Activated CD8-positive, alpha-beta memory T cell treated with anti-CD3 and anti-CD28 coated beads for 4 hours (primary cell): Measurements from ENCODE around the gene TOR3A.
"Not testable (repeated sequence)": the region's sequence is repeated elsewhere in the genome, so short reads cannot be mapped to it uniquely, and the experiment has no call there.

ENCODE experiments used
- DNase-seq, 2 donors: peaks; one replicate each; pipeline ENCODE4 v3.0.0-alpha.2; 2020; ENCODE audit warnings: low read depth in 2 of 2

The TOR3A gene, protein sequence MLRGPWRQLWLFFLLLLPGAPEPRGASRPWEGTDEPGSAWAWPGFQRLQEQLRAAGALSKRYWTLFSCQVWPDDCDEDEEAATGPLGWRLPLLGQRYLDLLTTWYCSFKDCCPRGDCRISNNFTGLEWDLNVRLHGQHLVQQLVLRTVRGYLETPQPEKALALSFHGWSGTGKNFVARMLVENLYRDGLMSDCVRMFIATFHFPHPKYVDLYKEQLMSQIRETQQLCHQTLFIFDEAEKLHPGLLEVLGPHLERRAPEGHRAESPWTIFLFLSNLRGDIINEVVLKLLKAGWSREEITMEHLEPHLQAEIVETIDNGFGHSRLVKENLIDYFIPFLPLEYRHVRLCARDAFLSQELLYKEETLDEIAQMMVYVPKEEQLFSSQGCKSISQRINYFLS

DNA sequence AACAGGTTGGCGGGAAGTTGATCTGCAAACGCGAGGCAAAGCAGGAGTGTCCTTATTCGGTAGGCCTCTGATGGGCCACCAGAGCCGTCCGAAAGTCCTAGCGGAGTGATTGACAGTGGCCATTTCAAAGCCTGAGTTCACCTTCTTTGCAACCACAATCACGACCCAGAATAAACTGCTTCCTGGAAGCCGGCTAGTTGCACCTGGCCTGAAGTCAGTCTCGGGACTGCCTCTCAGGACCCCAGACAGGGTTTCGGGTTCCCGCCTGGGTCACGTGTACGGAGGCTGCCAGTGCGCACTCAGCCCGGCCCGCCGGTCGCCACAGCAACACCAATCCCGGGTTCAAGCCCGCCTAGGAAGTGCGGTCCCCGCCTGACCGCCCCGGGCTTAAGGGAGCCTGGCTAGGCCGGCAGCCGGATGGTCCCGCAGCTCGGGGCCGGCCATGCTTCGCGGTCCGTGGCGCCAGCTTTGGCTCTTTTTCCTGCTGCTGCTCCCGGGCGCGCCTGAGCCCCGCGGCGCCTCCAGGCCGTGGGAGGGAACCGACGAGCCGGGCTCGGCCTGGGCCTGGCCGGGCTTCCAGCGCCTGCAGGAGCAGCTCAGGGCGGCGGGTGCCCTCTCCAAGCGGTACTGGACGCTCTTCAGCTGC, at the start of gene TOR3A:
TOR3A (plus strand) TSS at position 384 of the 646 bp plus-strand sequence; CDS start at position 443, 59 bp downstream.
- peak; percentile 55 to 57 for DNase-seq

DNA sequence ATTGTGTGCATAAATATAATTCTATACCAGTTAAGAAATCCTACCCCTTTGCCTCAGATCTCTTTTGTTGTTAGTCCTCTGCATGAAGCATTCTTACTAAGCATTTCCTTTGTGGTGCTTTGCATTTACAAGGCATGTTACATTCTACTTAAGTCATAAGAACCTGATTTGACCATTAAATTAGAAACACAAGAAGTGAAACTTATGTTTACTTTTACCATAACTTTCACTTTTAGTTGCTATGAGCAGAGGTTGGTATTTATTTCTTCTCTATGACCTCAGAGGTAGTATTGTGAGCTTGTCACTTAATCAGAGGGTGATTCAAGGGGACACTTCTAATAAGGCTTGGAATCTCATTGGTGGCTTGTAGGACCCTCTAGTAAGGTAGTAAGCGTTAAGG, 47.1 kb upstream of the TOR3A start:
- DNase-seq: no peak

DNA sequence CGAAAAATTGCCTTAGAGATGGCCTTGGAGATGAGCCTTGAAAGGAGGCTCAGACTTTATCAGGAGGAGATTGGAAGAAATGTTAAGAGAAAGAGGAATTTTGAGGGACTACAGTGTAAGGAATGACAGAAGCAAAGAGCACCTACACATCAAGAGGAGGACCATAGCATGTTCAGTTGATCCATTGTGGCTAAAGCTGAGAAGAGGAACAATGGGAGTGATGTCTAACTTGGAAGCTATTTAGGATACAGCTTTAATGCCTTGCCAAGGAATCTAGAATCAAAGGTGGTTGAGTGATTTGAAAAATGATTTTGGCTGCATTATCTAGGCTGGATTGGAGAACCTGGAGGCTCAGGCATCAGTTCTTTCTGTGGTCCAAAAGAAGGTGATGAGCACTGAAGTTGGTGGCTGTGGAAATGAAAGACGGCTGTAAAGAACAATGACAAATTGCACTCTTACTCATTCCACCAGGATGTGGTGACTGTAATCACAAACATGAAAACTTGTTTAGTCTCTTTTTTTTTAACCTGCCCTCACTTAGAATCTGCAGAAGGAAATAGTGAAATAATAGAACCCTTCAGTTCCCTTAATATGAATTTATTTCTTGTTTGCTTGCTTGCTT, 44.9 kb upstream of the TOR3A start:
- no peak for DNase-seq

DNA sequence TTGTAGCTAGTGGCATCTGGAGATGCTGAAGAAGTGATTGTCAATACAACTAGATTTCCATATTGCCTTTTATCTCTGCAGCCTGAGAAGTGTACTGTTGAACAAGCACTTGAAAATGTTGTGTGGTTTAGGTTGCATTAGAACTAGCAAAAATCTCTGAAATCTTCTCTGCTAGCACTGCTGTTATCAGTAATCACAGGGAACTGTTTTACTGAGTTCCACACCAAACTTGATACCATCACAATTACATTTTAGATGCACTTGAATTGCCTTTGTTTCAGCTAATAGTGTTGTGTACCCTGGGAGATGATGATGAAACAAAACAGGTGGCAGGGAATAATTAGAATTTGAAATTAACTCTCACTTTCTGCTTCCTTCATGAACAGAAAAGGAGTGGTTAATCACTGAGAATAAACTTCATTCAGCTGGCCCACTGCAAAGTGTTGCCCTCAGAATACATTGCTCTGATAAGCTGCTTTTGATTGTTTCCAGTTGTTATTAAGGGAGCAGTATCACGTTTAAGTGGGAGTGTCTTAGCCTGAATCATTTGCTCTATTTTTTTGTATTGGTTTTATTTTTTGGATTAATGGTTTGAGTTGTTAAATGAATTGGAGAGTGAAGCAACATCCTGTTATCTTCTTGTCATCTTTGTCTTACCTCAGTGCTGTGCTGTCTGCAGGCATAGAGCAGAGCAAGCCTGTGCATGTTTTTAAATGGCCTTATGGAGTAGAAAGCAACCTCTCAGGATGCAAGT, 43.2 kb upstream of the TOR3A start:
- DNase-seq: no peak

DNA sequence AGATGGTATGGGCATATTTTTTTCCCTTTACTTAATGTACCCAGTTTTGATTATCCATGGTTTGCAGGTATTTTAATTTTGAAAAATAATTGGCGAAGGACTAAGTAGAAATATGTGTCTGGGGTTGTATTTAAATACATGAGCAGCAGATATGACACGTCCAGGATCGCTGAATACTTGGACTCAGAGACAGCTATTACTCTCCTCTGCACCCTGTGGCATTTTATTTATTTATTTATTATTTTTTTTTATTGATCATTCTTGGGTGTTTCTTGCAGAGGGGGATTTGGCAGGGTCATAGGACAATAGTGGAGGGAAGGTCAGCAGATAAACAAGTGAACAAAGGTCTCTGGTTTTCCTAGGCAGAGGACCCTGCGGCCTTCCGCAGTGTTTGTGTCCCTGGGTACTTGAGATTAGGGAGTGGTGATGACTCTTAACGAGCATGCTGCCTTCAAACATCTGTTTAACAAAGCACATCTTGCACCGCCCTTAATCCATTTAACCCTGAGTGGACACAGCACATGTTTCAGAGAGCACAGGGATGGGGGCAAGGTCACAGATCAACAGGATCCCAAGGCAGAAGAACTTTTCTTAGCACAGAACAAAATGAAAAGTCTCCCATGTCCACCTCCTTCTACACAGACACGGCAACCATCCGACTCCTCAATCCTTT, 42.2 kb upstream of the TOR3A start:
- not testable (repeated sequence) for DNase-seq

DNA sequence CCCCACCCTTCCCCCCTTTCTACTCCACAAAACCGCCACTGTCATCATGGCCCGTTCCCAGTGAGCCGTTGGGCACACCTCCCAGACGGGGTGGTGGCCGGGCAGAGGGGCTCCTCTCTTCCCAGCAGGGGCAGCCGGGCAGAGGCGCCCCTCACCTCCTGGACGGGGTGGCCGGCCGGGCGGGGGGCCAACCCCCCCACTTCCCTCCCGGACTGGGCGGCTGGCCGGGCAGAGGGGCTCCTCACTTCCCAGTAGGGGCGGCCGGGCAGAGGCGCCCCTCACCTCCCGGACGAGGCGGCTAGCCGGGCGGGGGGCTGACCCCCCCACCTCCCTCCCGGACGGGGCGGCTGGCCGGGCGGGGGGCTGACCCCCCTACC, 41.7 kb upstream of the TOR3A start:
- not testable (repeated sequence) for DNase-seq

DNA sequence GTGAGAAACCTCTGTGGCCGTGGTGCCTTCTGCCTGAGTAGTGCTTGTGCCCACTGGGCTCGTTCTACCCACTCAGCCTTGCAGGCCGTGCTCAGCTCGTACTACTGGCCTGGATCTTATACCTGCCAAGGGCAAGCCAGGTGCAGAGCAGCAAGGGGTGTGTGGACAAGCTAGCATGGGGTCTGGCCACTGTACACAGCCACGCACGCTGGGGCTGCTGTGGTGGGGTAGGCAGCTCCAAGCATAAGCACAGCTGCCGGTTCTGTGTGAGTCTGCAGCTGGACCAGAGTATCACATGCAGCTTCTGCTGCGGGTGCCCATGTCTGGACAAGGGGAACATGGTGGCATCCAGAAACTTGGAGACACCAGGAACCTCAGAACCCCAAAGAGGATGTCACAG, 39.8 kb upstream of the TOR3A start:
- no peak for DNase-seq

DNA sequence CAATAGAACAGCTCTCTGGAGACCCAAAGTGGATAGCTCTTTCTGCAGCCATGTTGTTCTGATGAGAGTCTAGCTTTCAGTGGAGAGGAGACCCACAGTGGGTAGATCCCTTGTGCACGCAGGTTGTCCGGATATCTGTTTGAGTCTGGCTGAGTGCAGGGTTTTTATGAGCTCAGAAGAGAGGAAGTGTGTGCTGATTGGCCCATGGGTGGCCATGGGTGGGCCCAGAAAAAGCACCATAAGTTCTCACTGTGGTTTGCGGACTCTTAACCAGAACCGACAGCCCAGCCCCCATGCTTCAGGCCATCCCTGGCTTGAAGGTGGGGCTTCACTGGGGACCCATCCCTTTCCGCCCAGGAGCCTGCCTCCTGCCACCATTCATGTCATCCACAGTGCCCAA, 39.2 kb upstream of the TOR3A start:
- no peak for DNase-seq

DNA sequence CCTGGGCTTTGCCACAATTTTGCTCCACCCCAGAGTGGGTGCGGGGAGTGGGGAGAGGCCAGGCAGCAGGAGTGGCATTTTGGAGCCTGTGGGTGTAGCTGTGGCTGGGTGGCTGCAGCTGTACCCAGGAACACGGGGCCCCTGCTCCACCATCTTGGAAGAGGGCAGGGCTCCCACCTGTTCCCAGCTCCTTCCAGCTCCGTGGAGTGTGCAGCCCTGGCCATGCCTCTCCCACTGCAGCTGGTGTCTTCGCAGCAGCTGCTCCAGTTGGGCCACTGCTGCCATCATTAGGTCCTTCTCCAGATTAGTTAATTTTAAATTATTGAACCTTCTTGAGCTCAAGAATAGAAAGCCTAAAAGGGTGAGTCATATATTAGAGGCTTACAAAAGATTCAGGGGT, 38.6 kb upstream of the TOR3A start:
- no peak for DNase-seq

DNA sequence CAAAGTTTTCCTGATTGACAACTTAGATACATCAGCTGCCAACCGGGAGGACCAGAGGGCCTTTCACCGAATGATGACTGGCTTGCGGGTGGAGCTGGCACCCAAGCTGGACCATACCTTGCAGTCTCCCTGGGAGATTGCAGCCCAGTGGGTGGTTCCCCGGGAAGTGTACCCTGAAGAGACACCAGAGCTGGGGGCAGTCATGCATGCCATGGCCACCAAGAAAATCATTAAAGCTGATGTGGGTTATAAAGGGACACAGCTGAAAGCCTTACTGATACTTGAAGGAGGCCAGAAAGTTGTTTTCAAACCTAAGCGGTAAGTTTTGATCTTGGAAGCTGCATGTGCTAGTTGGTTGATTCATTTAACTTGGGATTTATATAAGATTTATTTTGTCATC, 38.0 kb upstream of the TOR3A start:
- no peak for DNase-seq

DNA sequence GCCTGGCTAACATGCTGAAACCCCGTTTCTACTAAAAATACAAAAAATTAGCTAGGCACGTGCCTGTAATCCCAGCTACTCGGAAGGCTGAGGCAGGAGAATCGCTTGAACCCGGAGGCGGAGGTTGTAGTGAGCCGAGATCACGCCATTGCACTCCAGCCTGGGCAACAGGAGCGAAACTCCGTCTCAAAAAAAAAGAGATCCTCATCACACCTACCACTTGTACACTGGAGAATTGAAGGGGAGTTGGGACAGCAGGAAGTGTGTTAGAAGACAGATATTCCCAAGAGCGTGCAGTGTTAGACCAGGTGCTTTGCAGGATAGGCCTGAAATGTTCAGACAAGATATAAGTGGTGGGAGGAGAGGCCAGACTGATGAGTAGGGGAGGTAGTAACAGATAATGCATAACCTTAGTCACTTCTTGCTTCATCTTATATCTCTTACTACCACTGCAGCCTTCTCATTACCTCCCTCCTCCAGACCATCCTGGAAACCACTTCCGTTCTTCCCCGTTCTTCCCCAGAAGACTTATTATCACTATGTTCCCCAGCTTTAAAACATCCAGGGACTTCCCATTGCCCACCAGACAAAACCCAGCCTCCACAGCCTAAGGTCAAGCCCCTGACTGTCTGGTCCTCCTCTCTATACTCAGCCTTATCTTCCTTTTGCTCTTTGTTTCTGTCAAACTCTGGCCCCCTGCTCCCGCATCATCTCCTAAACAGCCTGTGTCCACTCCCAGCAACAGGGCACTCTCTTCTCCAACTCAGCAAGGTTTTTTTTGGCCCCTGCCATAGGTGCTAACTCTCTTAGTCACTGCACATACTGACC, 34.8 kb upstream of the TOR3A start:
- no peak for DNase-seq

DNA sequence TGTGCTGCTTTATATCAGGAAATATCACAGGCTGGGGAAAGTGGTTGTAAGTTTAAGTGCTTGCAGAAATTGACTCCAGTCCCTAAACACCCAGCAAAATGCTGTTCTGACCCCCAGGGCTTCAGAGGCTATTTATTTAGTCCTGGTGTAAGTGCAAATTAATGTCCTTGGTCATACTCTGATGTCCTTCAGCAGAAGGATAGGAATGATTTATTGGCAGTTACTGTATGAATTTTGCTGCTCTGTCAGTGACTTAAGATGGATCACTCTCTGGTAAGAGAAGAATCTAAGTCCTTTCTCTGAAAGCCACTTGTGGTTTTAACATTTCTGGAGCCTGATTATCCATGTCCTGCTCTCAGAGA, 34.3 kb upstream of the TOR3A start:
- no peak for DNase-seq

DNA sequence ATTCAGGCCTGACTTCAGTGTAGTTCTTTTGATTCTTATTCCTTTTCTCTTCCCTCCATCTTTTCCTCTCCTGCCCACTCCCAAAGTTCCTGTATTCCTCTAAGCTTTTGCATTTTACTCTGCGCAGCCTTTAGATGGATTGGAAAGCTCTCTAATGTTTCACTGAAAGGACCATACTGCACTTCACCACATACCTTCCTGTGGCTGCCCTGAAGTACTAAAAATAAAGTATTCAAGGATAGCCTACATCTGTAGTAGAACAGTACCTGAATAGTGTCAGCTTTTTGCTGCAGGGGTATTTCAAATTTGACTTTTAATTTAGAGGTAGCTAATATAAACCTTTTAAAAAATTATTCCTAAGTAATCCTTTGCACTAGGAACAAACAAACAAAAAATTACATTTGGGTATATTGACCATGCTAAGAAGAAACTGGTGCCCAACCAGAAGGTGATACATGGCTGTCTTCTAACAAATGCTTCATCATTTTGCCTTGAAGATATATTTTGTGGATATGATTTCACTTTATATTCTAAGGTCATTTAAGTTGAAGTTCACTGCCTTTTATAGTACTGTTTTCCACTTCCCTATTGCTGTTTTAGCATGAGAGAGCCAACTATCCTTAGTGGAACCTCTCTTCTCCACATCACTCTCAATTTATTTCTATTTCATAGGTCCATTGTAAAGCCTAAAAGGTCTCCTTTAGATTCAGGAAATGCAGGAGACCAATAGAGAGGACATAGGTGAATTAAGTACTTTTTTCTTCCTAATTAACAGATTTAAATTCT, 33.3 kb upstream of the TOR3A start:
- DNase-seq: no peak

DNA sequence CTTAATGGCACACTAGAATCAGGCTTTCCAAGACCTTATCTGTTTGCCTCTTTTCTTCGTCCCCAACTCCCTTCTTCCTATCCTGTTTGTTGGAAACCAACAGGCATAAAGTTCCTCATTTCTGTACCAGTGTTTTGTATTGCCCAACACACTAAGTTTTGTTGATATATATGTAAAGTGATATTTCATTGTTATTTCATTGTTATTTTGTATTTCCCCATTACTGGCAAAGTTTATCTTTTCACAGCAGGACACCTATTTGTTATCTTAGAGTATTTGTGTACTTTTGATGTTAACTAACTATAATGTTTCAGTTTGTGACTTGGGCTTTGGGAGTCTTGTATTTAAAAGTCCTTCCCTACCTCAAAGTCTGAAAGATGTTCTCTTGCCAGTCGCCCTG, 29.1 kb upstream of the TOR3A start:
- DNase-seq: no peak

DNA sequence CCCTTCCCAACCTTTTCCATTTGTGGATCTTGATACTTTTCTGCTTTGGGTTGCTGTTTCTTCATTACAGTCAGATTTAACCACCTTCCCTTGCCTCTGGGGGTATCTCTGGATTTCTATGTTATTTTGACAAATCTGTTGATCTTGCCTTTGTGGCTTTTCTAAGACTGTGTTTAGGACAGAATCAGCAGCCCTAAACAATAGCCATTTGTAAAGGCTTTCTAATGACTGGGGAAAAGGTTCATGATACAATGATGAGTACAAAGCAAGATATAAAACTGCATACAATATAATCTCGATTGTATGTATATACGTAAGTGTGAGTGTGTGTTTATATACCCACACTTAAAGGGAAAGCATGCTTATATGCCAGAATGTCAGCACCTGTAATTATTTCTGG, 28.4 kb upstream of the TOR3A start:
- DNase-seq: no peak

DNA sequence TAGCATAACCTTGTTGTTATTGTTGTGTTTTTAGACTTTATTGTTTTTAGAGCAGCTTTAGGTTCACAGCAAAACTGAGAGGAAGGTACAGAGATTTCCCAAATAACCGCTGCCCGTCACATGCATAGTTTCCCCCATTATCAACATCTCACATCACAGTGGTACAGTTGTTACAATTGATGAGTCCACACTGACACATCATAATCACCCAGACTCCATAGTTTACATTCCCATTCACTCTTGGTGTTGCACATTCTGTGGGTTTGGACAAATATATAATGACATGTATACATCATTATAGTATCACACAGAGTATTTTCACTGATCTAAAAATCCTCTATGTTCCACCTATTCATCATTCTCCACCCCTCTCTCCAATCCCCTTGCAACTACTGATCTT, 25.9 kb upstream of the TOR3A start:
- no peak for DNase-seq

DNA sequence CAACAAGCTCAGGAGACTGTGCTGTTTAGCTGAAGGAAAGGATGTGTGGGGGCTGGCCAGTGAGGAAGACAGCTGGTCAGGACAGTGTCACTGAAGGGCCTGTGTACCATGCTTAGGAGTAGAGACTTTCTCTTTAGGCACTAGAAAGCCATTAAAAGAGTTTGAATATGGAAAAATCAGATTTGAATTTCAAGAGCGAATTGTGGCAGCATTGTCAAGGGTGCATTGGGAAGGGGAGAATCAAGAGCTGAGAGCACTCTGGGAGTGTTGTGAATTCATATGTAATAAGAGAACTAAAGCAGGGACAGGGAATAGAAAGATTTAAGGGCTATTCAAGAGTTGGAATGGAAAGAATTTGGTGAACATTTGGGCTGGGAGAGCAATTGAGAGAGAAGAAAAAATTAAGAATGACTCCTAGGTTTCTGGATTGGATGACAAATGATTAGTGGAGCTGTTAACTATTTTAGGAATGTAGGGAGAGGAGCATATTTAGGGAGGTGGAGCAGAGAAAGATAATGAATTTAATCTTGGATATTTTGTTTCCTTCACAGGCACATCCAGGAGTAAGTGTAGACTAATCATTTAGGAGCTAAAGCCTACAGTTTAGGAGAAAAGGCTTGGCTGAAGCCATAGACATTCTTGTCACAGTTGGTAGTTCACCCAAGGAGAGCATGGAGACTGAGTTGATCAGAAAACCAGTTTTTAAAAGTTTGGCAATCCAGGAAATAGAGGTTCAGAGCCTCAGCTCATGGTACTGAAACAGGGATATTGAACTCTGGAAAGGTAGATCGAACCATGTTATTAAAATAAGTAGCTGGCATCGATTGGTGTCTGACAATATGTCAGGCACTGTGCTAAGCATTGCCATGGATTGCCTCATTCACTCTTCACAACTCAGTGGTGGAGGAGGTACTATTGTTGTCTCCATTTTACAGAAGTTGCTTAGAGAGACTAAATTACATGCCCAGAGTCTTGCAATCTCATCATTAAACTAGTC, 23.1 kb upstream of the TOR3A start:
- no peak for DNase-seq

DNA sequence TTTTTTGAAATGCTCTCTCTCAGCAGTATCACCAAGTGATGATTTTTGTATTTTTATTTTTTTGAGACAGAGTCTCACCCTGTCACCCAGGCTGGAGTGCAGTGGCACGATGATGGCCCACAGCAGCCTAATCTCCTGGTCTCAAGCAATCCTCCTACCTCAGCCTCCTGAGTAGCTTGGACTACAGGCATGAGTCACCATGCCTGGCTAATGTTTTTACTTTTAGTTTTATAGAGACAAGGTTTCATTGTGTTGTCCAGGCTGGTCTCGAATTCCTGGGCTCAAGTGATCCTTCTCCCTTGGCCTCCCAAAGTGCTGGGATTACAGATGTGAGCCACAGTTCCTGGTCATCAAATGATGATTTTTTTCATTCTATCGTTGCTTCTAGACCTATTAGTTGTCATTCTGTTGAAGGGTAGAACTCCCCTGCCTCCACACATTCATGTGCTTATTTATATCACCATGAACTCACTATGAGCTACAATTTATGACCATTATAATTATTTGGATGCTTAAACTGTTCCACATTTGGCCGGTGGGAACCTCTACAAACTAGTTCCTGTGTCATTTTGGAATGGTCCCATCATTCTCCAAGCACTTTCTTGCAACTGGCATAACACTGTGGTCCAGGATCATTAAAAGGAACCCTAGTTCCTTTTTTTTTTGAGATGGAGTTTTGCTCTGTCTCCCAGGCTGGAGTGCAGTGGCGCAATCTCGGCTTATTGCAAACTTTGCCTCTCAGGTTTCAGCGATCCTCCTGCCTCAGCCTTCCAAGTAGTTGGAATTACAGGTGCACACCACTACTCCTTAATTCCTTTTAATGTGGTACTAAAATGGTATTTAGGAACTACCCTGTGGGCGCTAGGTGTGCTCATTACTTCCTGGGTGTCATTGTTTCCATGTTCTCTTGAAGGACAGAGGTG, 20.2 kb upstream of the TOR3A start:
- no peak for DNase-seq
